Measurements from ENCODE around the gene WDFY2. TPM values are rescaled to one million over a fixed set of nuclear protein-coding genes. Genes with fewer than 3 reads are reported as not detected.

The WDFY2 gene
- total RNA-seq, 3 donors from 2014 or later (not counting 1 experiment from before 2014, with no cell fraction given) = 29.5 to 32.1 (median 31.3) TPM

DNA sequence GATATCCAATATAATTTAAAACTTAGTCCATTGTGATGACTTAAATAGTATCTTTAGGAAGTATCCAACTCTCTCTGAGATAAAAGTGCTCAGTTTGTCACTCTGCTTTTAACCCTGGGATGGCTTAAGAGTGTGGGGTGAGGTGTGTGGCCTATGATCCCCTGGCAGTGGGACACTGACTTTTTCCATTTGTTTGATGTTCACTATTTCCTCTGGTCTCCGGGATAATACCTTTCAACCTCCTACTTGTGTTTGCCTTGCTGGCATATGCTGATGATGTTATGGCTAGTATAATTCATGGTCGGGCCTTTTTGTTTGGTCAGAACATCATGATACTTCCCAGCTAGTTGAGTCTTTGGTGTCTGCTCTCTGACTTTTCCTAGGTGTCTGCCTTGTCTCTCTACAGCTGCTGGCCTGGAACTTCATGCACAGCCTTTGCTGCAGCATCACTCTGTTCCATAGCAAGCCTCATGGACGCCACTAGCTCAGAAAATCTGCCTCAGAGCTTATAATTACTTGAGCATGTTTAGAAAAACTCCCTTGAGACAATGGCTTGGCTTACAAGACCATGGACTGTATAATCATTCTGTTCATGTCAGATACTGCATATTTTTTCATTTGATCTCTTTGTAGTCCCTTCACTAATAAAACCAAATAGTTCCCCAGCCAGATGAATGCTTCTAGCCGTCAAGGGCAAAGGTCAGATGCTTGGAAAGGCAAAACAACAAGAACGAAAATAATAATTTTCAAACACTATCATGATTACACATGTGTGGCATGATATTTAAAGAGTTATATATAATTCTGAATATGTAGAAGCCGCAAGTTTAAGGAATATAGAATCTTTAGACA, 75.2 kb downstream of the WDFY2 start:
- H3K27me3 Mint-ChIP-seq (ENCODE audit: low read depth in 2 of 2) = no peaks in the 10 kb centered on the region
- no peak overlapping the region for H3K4me3 ChIP-seq (ENCODE audit: low read length)
- intact Hi-C loops (cut with micrococcal nuclease) = no loop called here
- WGBS (ENCODE audit: insufficient coverage) = 95% methylated on average over 3 of the region's 6 CpGs
- H3K9me3 Mint-ChIP-seq = peaks cover 0 to 7% of the 10 kb centered on the region in 2 donors
- no peak for ATAC-seq
- no peaks in the 10 kb centered on the region for H3K36me3 Mint-ChIP-seq
- no peak overlapping the region for H3K27ac ChIP-seq (ENCODE audit: low read length)
- TF ChIP-seq, protein P1, sequence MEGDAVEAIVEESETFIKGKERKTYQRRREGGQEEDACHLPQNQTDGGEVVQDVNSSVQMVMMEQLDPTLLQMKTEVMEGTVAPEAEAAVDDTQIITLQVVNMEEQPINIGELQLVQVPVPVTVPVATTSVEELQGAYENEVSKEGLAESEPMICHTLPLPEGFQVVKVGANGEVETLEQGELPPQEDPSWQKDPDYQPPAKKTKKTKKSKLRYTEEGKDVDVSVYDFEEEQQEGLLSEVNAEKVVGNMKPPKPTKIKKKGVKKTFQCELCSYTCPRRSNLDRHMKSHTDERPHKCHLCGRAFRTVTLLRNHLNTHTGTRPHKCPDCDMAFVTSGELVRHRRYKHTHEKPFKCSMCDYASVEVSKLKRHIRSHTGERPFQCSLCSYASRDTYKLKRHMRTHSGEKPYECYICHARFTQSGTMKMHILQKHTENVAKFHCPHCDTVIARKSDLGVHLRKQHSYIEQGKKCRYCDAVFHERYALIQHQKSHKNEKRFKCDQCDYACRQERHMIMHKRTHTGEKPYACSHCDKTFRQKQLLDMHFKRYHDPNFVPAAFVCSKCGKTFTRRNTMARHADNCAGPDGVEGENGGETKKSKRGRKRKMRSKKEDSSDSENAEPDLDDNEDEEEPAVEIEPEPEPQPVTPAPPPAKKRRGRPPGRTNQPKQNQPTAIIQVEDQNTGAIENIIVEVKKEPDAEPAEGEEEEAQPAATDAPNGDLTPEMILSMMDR (IDR thresholded peaks at IDR 0.05) = no peak
- H3K36me3 ChIP-seq (ENCODE audit: control insufficient read depth, insufficient read depth, low read length) = peaks cover 2% of the 10 kb centered on the region
- DNase-seq = no peak
- H3K27ac Mint-ChIP-seq = no peak overlapping the region
- no peaks in the 10 kb centered on the region for H3K4me1 ChIP-seq (ENCODE audit: control insufficient read depth, insufficient read depth, low read length)
- H3K4me3 Mint-ChIP-seq = no peak overlapping the region
- H3K4me1 Mint-ChIP-seq = peaks cover 30 to 36% of the 10 kb centered on the region in 2 donors
- no peaks in the 10 kb centered on the region for H3K27me3 ChIP-seq (ENCODE audit: control insufficient read depth, insufficient read depth, low read length)
- no peaks in the 10 kb centered on the region for H3K9me3 ChIP-seq (ENCODE audit: control insufficient read depth, insufficient read depth, low read length)

DNA sequence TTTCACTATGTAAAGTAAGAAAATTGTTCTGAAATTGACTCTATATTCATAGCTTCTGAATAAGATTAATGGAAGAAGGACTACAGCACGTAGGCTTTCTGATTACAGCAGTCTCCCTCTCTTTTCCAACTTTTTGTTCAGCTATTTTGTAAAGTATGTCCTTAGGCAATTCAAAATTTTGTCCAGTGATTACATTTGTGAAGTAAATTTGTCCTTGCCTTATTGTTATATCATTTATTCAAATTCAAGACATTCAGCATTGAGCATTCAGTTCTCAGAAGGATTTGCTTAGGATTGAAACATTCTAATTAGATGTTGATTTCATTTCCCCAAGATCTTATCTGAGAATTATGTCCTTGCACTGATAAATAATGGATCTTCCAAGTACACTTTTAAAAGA, 76.6 kb downstream of the WDFY2 start:
- no peaks in the 10 kb centered on the region for H3K4me1 ChIP-seq (ENCODE audit: control insufficient read depth, insufficient read depth, low read length)
- Mint-ChIP-seq H3K4me3 (no peak overlapping the region), H3K9me3 (peaks cover 0 to 7% of the 10 kb centered on the region in 2 donors), H3K27ac (no peak overlapping the region), H3K4me1 (peaks cover 32 to 33% of the 10 kb centered on the region in 2 donors), H3K36me3 (no peaks in the 10 kb centered on the region), H3K27me3 (ENCODE audit: low read depth in 2 of 2) (no peaks in the 10 kb centered on the region)
- intact Hi-C loops (cut with micrococcal nuclease) = no loop called here
- no peaks in the 10 kb centered on the region for H3K9me3 ChIP-seq (ENCODE audit: control insufficient read depth, insufficient read depth, low read length)
- WGBS (ENCODE audit: insufficient coverage) = 80% methylated on average over 1 of the region's 1 CpG
- peaks cover 2% of the 10 kb centered on the region for H3K36me3 ChIP-seq (ENCODE audit: control insufficient read depth, insufficient read depth, low read length)
- ATAC-seq (no peak), DNase-seq (no peak)
- TF ChIP-seq, protein P1 (IDR thresholded peaks at IDR 0.05) = no peak
- no peak overlapping the region for H3K4me3 ChIP-seq (ENCODE audit: low read length)
- H3K27ac ChIP-seq (ENCODE audit: low read length) = no peak overlapping the region
- no peaks in the 10 kb centered on the region for H3K27me3 ChIP-seq (ENCODE audit: control insufficient read depth, insufficient read depth, low read length)

DNA sequence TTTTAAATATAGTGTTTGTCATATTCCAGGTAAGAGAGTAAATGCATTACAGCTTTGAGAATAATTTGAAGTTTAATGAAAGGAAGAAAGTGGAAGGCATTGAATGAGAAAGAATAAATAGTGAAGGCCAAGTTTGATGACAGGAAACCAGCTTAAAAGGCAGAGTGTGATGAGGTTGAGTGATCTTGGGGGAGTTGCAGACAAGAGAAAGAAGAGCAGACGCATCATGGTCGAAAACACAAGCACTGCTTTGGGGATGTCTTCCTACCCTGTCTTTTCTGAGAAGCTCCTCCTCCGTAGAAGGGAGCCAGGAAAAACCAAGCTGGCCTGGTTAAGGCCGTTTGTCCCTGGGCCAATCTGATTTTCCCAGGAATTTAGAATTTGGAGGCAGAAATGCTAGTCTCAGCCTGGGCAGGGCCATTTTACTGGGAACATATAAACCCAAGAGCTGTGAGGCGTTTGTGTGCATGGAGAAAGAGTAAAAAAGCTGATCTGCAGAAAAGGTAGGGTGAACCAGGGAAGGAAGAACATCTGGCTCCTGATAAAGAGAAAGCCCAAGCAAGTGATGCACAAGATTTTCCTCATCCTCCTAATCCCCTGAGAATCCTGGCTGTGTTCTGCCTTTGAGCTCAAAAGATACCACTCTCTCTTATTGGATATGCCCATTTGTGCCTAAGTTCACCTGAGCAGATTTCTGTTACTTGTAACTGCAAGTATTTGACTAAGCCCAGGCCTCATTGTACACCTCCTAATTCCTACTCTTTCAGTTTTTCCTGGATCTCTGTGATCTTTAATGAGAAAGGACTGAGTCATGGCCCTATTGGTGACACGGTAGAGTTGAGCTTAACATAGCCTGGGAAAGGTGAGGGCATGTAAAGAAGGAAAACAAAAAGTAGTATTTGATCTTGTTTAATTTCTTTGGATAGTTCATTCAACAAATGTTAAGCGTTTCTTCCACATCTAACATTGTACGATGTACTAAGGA, 80.0 kb downstream of the WDFY2 start:
- no peaks in the 10 kb centered on the region for H3K4me1 ChIP-seq (ENCODE audit: control insufficient read depth, insufficient read depth, low read length)
- TF ChIP-seq, protein P1 (IDR thresholded peaks at IDR 0.05) = no peak
- H3K4me1 Mint-ChIP-seq = peaks cover 22 to 28% of the 10 kb centered on the region in 2 donors
- H3K27me3 Mint-ChIP-seq (ENCODE audit: low read depth in 2 of 2) = no peaks in the 10 kb centered on the region
- no peaks in the 10 kb centered on the region for H3K27me3 ChIP-seq (ENCODE audit: control insufficient read depth, insufficient read depth, low read length)
- no peaks in the 10 kb centered on the region for H3K9me3 ChIP-seq (ENCODE audit: control insufficient read depth, insufficient read depth, low read length)
- H3K27ac Mint-ChIP-seq = no peak overlapping the region
- H3K27ac ChIP-seq (ENCODE audit: low read length) = no peak overlapping the region
- H3K36me3 ChIP-seq (ENCODE audit: control insufficient read depth, insufficient read depth, low read length) = peaks cover 2% of the 10 kb centered on the region
- no peak overlapping the region for H3K4me3 ChIP-seq (ENCODE audit: low read length)
- DNase-seq (no peak), ATAC-seq (no peak)
- H3K4me3 Mint-ChIP-seq = no peak overlapping the region
- 87% methylated on average over 6 of the region's 8 CpGs for WGBS (ENCODE audit: insufficient coverage)
- intact Hi-C loops (cut with micrococcal nuclease) = no loop called here
- H3K36me3 Mint-ChIP-seq = no peaks in the 10 kb centered on the region
- no peaks in the 10 kb centered on the region for H3K9me3 Mint-ChIP-seq
